Thyroid gland (tissue), 4 donors: ENCODE measurements around the gene OPTC. TPM values are rescaled to one million over a fixed set of nuclear protein-coding genes. Genes with fewer than 3 reads are reported as not detected.

ENCODE experiments used
- DNase-seq, 2 donors: peaks; one replicate each; pipeline ENCODE4 v3.0.0-alpha.2; 2019
- H3K27ac ChIP-seq, 3 donors: fragments of 200-600 bp; sonication (generic); 1 replicate in 2 of 3; 2 replicates in 1 of 3; pipeline ENCODE4 v1.5.1; 2016 to 2019; ENCODE audit warnings: mild to moderate bottlenecking in 1 of 3, moderate library complexity in 1 of 3
- H3K27me3 ChIP-seq: fragments of 200-600 bp; sonication (generic); one replicate; pipeline ENCODE4 v1.5.1; 2019
- H3K36me3 ChIP-seq, 2 donors: fragments of 200-600 bp; sonication (generic); one replicate each; pipeline ENCODE4 v1.5.1; 2016 to 2019
- H3K4me1 ChIP-seq, 2 donors: fragments of 200-600 bp; sonication (generic); one replicate each; pipeline ENCODE4 v1.5.1; 2017 to 2019
- H3K4me3 ChIP-seq, 3 donors: fragments of 200-600 bp; sonication (generic); replicated peaks in 1 of 3; 1 replicate in 2 of 3; 2 replicates in 1 of 3; pipeline ENCODE4 v1.5.1; 2016; ENCODE audit warnings: mild to moderate bottlenecking in 1 of 3
- H3K9me3 ChIP-seq: fragments of 200-600 bp; sonication (generic); one replicate; pipeline ENCODE4 v1.5.1; 2017
- POLR2A ChIP-seq, 2 donors: fragments of 450-650 bp; IDR thresholded peaks; one replicate each; pipeline ENCODE4 v1.6.1; 2017; ENCODE audit warnings: antibody characterized with exemption in 2 of 2, mild to moderate bottlenecking in 2 of 2, moderate library complexity in 1 of 2
- WGBS, 2 donors: methylation state at CpG; one replicate each; pipeline ENCODE4 v1.1.5; 2017; 5-methylcytosine and 5-hydroxymethylcytosine counted together
- intact Hi-C: fragments of 100-400 bp; cut with DNase I; formaldehyde crosslinking; loops from one replicate; pipeline ENCODE4 v1.15.1; 2023
- total RNA-seq, 4 donors: library from RNA; depleted of rRNA; stranded (reverse); fragments of >200 nt; gene quantifications; one replicate each; pipeline ENCODE4 v1.2.3, GENCODE V29; 2016
- TF ChIP-seq, protein P1 (sequence below), 6 experiments: fragments of 200-600 bp in 3 of 6; fragments of 450-650 bp in 3 of 6; sonication (generic) in 3 of 6; IDR thresholded peaks; one replicate each; pipeline ENCODE4 v1.5.1; 2016 to 2019; ENCODE audit warnings: antibody characterized with exemption in 6 of 6, mild to moderate bottlenecking in 2 of 6, inconsistent platforms in 1 of 6, moderate library complexity in 1 of 6

The OPTC gene
- total RNA-seq, 4 donors from 2014 or later = not detected

- no peaks in the 10 kb centered on the region for H3K27me3 ChIP-seq
Measured at GRCh38 chr1:203526572-203526971, 32.6 kb downstream of the OPTC start.

GRCh38 chr1:203527013-203527412 lies 33.1 kb downstream of the OPTC start:
- Histone ChIP-seq H3K4me1 (peaks cover 0 to 6% of the 10 kb centered on the region in 2 donors), H3K36me3 (no peaks in the 10 kb centered on the region), H3K27me3 (no peaks in the 10 kb centered on the region), H3K4me3 (no peak overlapping the region), H3K27ac (no peak overlapping the region), H3K9me3 (no peaks in the 10 kb centered on the region)
- TF ChIP-seq, protein P1, sequence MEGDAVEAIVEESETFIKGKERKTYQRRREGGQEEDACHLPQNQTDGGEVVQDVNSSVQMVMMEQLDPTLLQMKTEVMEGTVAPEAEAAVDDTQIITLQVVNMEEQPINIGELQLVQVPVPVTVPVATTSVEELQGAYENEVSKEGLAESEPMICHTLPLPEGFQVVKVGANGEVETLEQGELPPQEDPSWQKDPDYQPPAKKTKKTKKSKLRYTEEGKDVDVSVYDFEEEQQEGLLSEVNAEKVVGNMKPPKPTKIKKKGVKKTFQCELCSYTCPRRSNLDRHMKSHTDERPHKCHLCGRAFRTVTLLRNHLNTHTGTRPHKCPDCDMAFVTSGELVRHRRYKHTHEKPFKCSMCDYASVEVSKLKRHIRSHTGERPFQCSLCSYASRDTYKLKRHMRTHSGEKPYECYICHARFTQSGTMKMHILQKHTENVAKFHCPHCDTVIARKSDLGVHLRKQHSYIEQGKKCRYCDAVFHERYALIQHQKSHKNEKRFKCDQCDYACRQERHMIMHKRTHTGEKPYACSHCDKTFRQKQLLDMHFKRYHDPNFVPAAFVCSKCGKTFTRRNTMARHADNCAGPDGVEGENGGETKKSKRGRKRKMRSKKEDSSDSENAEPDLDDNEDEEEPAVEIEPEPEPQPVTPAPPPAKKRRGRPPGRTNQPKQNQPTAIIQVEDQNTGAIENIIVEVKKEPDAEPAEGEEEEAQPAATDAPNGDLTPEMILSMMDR (IDR thresholded peaks at IDR 0.05) = no peak
- TF ChIP-seq POLR2A (IDR thresholded peaks at IDR 0.05) = no peak
- intact Hi-C loops = no loop called here
- DNase-seq = no peak

More at GRCh38 chr1:203526572-203526971, 32.6 kb downstream of the OPTC start:
- peaks cover 0 to 11% of the 10 kb centered on the region in 2 donors for H3K4me1 ChIP-seq
- H3K27ac ChIP-seq = no peak overlapping the region
- TF ChIP-seq, protein P1 (IDR thresholded peaks at IDR 0.05) = no peak
- no peak for TF ChIP-seq POLR2A (IDR thresholded peaks at IDR 0.05)
- DNase-seq = no peak
- no peaks in the 10 kb centered on the region for H3K36me3 ChIP-seq
- intact Hi-C loops = no loop called here
- 43 to 57% methylated on average over 6 of the region's 6 CpGs for WGBS, 2 donors
- H3K9me3 ChIP-seq = no peaks in the 10 kb centered on the region
- H3K4me3 ChIP-seq = no peak overlapping the region

GRCh38 chr1:203528063-203528462 lies 34.1 kb downstream of the OPTC start:
- DNase-seq = no peak
- 93 to 96% methylated on average over 3 of the region's 3 CpGs for WGBS, 2 donors
- Histone ChIP-seq H3K4me1 (peaks cover 0 to 4% of the 10 kb centered on the region in 2 donors), H3K4me3 (no peak overlapping the region), H3K36me3 (no peaks in the 10 kb centered on the region), H3K27ac (no peak overlapping the region), H3K9me3 (no peaks in the 10 kb centered on the region), H3K27me3 (no peaks in the 10 kb centered on the region)
- TF ChIP-seq POLR2A (IDR thresholded peaks at IDR 0.05) = no peak
- TF ChIP-seq, protein P1 (IDR thresholded peaks at IDR 0.05) = no peak
- intact Hi-C loops = no loop called here

DNA sequence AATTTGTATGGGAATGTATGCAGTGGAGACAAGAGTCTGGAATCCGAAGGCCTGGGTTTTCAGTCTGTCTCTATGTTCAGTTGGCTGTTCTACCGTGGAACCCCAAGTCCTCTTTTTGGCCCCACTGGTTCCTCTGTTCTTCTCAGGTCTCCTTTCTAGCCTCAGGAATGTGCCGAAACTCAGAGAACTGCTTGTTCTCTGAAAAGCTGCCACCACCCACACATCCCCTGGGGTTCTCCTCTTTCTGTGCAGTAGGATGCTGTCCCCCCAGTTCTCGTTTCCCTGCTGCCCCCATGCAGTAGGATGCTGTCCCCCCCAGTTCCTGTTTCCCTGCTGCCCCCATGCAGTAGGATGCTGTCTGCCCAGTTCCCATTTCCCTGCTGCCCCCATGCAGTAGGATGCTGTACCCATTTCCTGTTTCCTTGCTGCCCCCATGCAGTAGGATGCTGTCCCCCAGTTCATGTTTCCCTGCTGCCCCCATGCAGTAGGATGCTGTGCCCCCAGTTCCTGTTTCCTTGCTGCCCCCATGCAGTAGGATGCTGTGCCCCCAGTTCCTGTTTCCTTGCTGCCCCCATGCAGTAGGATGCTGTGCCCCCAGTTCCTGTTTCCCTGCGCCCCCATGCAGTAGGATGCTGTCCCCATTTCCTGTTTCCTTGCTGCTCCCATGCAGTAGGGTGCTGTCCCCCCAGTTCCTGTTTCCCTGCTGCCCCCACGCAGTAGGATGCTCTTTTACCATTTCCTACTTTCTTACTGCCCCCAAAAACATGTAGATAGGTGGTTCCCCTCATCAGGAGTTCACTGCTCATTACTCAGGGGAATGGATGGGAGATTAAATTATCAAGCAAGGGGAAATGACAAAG lies 35.3 kb downstream of the OPTC start:
- Histone ChIP-seq H3K9me3 (no peaks in the 10 kb centered on the region), H3K4me3 (no peak overlapping the region), H3K36me3 (no peaks in the 10 kb centered on the region), H3K27me3 (no peaks in the 10 kb centered on the region), H3K27ac (no peak overlapping the region), H3K4me1 (peaks cover 0 to 4% of the 10 kb centered on the region in 2 donors)
- DNase-seq = no peak
- intact Hi-C loops = no loop called here
- no peak for TF ChIP-seq POLR2A (IDR thresholded peaks at IDR 0.05)
- TF ChIP-seq, protein P1 (IDR thresholded peaks at IDR 0.05) = no peak
- WGBS, 2 donors = 78 to 82% methylated on average over 6 of the region's 6 CpGs

DNA sequence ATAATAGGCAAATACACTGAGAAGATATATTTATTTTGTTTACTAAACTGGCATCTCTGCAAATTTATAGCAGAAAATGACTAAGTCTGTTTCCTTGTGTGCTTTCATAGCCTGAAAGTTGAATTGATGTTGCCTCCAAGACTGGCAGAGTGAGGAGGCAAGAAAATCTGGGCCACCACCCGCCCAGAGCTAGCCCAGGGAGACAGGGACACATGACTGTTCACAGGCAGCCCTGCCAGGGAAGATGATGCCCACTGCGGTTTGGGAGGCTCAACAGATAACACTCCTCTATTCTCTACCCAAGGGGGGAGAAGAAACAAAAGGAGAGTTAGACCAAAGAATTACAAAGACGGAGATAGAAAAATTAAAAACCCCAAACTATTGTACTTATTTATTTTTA lies 37.1 kb downstream of the OPTC start:
- Histone ChIP-seq H3K9me3 (no peaks in the 10 kb centered on the region), H3K27ac (no peak overlapping the region), H3K4me1 (peaks cover 0 to 4% of the 10 kb centered on the region in 2 donors), H3K4me3 (no peak overlapping the region), H3K36me3 (no peaks in the 10 kb centered on the region), H3K27me3 (no peaks in the 10 kb centered on the region)
- intact Hi-C loops = no loop called here
- TF ChIP-seq, protein P1 (IDR thresholded peaks at IDR 0.05) = no peak
- no peak for TF ChIP-seq POLR2A (IDR thresholded peaks at IDR 0.05)
- DNase-seq = no peak
- 88 to 95% methylated on average over 3 of the region's 3 CpGs for WGBS, 2 donors
